Hepatocyte (in vitro differentiated cells): Measurements from ENCODE around the gene PRR18.

Experiments used
- CTCF ChIP-seq: fragments of 200-600 bp; sonication (generic); IDR thresholded peaks from 2 replicates; pipeline ENCODE4 v1.5.1; 2016; ENCODE audit warnings: antibody characterized with exemption, mild to moderate bottlenecking; ENCODE audit not compliant: poor library complexity
- EZH2 ChIP-seq: fragments of 200-600 bp; sonication (generic); IDR thresholded peaks from 2 replicates; pipeline ENCODE4 v1.6.1; 2016; ENCODE audit warnings: antibody characterized with exemption, mild to moderate bottlenecking, borderline replicate concordance

- no peak for TF ChIP-seq CTCF
- no peak for TF ChIP-seq EZH2
Measured at GRCh38 chr6:166285233-166285632, 23.0 kb downstream of the PRR18 start.
